ENCODE measurements around the gene GDPD1. TPM values are rescaled to one million over a fixed set of nuclear protein-coding genes. Genes with fewer than 3 reads are reported as not detected.
"Not testable (repeated sequence)": the region's sequence is repeated elsewhere in the genome, so short reads cannot be mapped to it uniquely, and the experiment has no call there.

Gene GDPD1
- total RNA-seq, 6 experiments from 2014 or later = 0.71 to 5.8 (median 1.2) TPM

- peaks cover 0 to under 1% (median 0%) of the 10 kb centered on the region in 4 donors for H3K36me3 ChIP-seq
- no peak for TF ChIP-seq CTCF (IDR thresholded peaks at IDR 0.05)
- no peak for TF ChIP-seq POLR2A (IDR thresholded peaks at IDR 0.05)
- ATAC-seq (peak in 3 of 4 donors; percentile 4 to 15 (median 7)), DNase-seq (no peak)
- H3K9me3 ChIP-seq = no peaks in the 10 kb centered on the region
- H3K27ac ChIP-seq = no peak overlapping the region
- H3K4me3 ChIP-seq = peak overlapping the region; percentile 68 to 84 (median 74)
- H3K4me1 ChIP-seq = no peaks in the 10 kb centered on the region
- 26% methylated on average over 7 of the region's 7 CpGs for WGBS (ENCODE audit: insufficient coverage, low coverage, low lambda C conversion rate, missing lambda C conversion rate)
- intact Hi-C loops (cut with DNase I) = no loop called here
- H3K27me3 ChIP-seq = no peaks in the 10 kb centered on the region
These were observed 351 bp upstream of the GDPD1 start for GRCh38 chr17:59219992-59220327.

GRCh38 chr17:59221159-59221847, 992 bp downstream of the GDPD1 start:
- ATAC-seq = peak in 1 of 4 donors; percentile 11
- intact Hi-C loops (cut with DNase I) = no loop called here
- Histone ChIP-seq H3K4me3 (peak overlapping the region; percentile 68 to 84 (median 74)), H3K36me3 (no peaks in the 10 kb centered on the region), H3K4me1 (no peaks in the 10 kb centered on the region), H3K9me3 (no peaks in the 10 kb centered on the region), H3K27ac (peak overlapping the region in 2 of 3 donors; percentile 44 to 69), H3K27me3 (no peaks in the 10 kb centered on the region)
- DNase-seq = no peak
- WGBS (ENCODE audit: insufficient coverage, low coverage, low lambda C conversion rate, missing lambda C conversion rate) = 6% methylated on average over 17 of the region's 17 CpGs
- no peak for TF ChIP-seq CTCF (IDR thresholded peaks at IDR 0.05)
- no peak for TF ChIP-seq POLR2A (IDR thresholded peaks at IDR 0.05)

GRCh38 chr17:59223813-59224212, 3.5 kb downstream of the GDPD1 start:
- Histone ChIP-seq H3K36me3 (no peaks in the 10 kb centered on the region), H3K27ac (no peak overlapping the region), H3K27me3 (no peaks in the 10 kb centered on the region), H3K9me3 (no peaks in the 10 kb centered on the region), H3K4me1 (no peaks in the 10 kb centered on the region), H3K4me3 (no peak overlapping the region)
- TF ChIP-seq POLR2A (IDR thresholded peaks at IDR 0.05) (no peak), CTCF (IDR thresholded peaks at IDR 0.05) (no peak)
- ATAC-seq (no peak), DNase-seq (no peak)
- intact Hi-C loops (cut with DNase I) = no loop called here
- WGBS (ENCODE audit: insufficient coverage, low coverage, low lambda C conversion rate, missing lambda C conversion rate) = 93% methylated on average over 5 of the region's 7 CpGs

- H3K4me1 ChIP-seq; H3K4me3 ChIP-seq; H3K27ac ChIP-seq; H3K36me3 ChIP-seq; ATAC-seq; H3K9me3 ChIP-seq; DNase-seq; H3K27me3 ChIP-seq; intact Hi-C loops (cut with DNase I): not testable (repeated sequence)
- WGBS (ENCODE audit: insufficient coverage, low coverage, low lambda C conversion rate, missing lambda C conversion rate) = 100% methylated on average over 1 of the region's 1 CpG
These were observed 8.3 kb downstream of the GDPD1 start for GRCh38 chr17:59228588-59228987.

- Histone ChIP-seq H3K4me1 (no peaks in the 10 kb centered on the region), H3K36me3 (no peaks in the 10 kb centered on the region), H3K27ac (no peak overlapping the region), H3K27me3 (no peaks in the 10 kb centered on the region), H3K9me3 (no peaks in the 10 kb centered on the region), H3K4me3 (no peak overlapping the region)
- 80% methylated on average over 1 of the region's 3 CpGs for WGBS (ENCODE audit: insufficient coverage, low coverage, low lambda C conversion rate, missing lambda C conversion rate)
- intact Hi-C loops (cut with DNase I) = no loop called here
- no peak for DNase-seq
- TF ChIP-seq POLR2A (IDR thresholded peaks at IDR 0.05) = no peak
- TF ChIP-seq CTCF (IDR thresholded peaks at IDR 0.05) = no peak
- peak in 1 of 4 donors; percentile 31 for ATAC-seq
These were observed 10.5 kb downstream of the GDPD1 start for GRCh38 chr17:59230764-59231163.
